HS-5 (cell line): ENCODE measurements around the gene CHI3L2.

ENCODE experiments used
- DNase-seq: peaks from one replicate; pipeline ENCODE4 v3.0.0-alpha.2; 2012; ENCODE audit warnings: low read depth

Gene CHI3L2

DNA sequence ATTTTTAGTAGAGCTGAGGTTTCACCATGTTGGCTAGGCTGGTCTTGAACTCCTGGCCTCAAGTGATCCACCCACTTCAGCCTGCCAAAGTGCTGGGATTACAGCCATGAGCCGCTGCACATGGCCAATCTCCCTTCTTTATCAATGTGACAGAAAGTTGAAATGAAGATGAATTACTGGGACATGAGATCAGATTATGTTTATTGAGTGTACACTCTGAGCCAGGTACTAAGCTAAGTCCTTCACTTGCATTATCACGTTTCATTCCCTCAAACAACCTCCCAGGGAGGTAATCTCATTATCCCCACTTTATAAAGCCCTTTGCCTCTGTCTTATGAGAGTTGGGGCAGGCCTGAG, 6.3 kb upstream of the CHI3L2 start:
- DNase-seq, result no peak

- DNase-seq, result no peak
Observed at GRCh38 chr1:111221633-111222291, 5.8 kb upstream of the CHI3L2 start.

GRCh38 chr1:111222308-111223125, 5.0 kb upstream of the CHI3L2 start:
- DNase-seq, result no peak

- no peak for DNase-seq
Observed at GRCh38 chr1:111223126-111223685, 4.3 kb upstream of the CHI3L2 start.

DNA sequence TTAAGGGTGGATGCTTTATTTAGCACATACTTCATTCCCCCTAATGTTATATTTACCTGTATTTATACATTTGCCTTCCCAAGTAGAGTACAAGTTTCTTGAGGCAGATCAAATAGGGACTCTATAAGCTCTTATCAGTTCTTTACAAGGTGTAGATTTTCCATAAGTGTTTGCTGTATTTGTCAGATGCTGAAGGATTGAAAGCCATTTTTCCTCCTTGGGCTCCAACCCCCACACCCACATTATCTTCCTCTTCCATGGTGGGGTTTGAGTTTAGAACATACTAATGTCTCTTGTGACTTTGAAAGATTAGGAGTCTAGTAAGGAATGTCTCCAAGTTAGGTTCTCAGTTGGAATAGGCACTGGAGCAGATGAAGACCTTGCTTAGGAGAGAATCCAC, 2.4 kb upstream of the CHI3L2 start:
- DNase-seq, result no peak

- no peak for DNase-seq
Observed at GRCh38 chr1:111225717-111226400, 1.7 kb upstream of the CHI3L2 start.

GRCh38 chr1:111227851-111228747, 586 bp downstream of the CHI3L2 start:
- no peak for DNase-seq

DNA sequence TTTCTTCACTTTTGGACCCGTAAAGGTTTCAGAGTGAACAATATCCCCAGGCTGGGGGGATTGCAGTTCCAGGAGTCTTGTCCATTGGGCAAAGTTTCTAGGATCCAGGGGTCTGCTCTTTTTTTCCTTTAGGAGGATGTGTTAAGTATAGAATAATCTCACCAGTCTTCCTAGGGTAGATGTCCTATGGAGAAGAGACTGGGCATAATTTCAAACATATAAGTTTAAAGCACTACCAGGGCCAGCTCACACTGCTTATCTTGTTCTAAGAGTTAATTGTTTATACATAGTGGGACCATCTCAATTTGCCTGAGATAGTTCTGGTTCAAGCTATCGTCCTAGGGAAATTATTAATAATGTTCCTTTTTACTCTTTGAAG, 1.2 kb downstream of the CHI3L2 start:
- DNase-seq, result no peak

DNA sequence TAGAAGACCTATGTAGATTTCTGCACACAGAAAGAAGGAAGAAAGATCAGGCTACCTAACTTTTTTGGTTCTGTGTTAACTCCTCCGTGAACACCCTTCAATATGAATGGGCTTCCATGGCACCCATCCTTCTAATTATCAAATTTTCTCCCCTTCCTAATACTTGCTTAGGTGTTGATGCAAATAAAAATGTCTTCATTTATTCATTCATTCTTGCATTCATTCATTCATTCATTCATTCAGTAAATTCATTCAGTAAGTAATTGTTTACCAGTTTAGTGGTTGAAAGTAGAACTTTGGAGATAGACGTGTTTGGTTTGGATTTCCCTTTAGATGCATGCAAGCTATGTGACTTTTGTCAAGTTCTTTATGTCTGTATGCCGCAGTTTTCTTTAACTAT, 4.6 kb downstream of the CHI3L2 start:
- DNase-seq, result no peak

DNA sequence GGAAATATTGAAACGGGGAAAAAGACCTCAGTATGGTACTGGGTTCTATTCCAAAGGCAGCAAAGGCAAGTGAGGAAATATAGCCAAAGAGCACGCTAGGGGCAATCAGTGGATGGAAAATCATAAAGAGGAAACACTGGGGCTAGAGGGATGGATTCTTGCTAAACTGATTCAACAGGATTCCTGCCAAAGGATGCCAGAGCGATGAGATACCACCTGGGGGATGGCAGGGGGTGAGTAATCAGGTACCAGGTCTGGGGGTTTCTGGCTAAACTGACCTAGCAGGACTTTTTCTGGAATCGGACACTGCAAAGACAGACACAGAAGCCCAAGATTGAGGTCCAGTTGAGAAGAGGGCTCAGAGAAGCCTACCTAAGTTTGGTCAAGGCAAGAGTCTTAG, 6.7 kb downstream of the CHI3L2 start:
- DNase-seq, result no peak

DNA sequence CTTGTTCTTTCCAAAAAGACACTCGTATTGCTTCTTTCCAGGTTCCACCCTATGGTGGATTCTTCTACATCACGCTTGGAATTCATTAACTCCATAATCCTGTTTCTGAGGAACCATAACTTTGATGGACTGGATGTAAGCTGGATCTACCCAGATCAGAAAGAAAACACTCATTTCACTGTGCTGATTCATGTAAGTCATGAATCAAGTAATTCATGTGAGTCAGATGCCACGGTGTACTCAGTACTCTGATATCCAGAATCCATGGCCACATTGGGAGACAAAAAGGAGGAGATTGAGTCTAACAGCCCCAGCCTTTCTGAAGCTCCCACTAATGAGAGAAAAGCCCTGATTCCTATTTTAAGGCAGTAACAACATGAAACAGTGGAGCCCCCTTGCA, 7.4 kb downstream of the CHI3L2 start:
- no peak for DNase-seq

- no peak for DNase-seq
Observed at GRCh38 chr1:111236379-111236778, 8.9 kb downstream of the CHI3L2 start.

DNA sequence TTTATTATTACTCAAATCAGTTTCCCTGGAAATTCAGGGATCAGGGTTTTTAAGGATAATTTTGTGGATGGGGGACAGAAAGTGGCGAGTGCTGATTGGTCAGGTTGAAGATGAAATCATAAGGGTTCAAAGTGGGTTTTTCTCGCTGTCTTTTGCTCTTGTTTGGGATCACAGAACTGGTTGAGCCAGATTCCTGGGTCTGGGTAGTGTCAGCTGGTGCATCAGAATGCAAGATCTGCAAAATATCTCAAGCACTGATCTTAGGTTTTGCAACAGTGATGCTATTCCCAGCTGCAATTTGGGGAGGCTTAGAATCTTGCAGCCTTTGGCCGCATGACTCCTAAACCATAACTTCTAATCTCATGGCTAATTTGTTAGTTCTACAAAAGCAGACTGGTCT, 9.3 kb downstream of the CHI3L2 start:
- DNase-seq, result no peak

DNA sequence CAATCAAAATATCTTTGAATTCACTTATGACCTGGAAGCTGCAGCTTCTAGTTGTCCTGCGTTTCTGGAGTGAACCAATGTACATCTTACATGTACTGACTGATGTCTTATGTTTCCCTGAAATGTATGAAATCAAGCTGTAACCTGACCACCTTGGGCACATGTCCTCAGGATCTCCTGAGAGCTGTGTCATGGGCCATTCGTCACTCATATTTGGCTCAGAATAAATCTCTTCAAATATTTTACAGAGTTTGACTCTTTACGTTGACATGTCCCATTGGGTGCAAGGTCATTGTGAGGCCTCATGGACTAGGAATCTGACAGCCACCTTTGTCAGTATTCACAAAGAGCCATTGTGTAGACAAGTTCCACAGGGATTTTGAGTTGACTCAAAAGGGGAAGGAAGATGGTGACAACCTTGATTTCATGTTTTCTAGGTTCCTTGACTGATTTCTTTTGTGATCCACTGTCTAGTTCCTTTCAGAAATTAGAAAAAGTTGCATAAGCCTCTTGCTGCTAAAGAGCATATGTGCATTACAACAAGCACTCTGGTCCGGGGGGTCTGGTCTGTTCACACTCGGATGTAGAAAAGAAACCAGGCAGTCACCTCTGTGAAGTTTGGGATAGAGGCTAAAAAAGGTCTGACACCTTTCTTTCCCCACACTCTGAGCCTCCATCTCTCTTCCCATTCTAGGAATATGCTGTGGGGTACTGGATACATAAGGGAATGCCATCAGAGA, 10.7 kb downstream of the CHI3L2 start:
- DNase-seq, result no peak

- DNase-seq, result no peak
Observed at GRCh38 chr1:111241797-111242196, 14.3 kb downstream of the CHI3L2 start.

- no peak for DNase-seq
Observed at GRCh38 chr1:111242805-111243523, 15.5 kb downstream of the CHI3L2 start.

- DNase-seq, result no peak
Observed at GRCh38 chr1:111247125-111247838, 19.8 kb downstream of the CHI3L2 start.

DNA sequence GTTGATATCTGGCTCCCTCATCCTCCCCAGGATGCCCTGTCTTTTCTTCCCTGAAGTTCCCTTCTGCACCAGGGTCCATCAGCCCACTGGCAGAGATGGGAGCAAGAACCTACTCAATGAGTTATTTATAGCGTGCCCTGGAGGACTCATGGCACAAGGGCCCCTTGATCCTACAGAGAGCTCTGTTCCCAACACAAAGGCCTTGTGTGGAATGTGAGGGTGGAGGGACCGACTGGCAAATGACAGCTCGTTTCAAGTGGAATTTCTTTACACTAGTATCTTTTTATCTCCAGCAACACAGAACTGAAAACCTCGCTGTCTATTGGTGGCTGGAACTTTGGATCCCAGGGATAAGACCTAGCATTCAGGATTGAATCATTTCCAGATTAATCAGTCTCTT, 22.4 kb downstream of the CHI3L2 start:
- no peak for DNase-seq

GRCh38 chr1:111251570-111251969, 24.1 kb downstream of the CHI3L2 start:
- DNase-seq, result no peak

DNA sequence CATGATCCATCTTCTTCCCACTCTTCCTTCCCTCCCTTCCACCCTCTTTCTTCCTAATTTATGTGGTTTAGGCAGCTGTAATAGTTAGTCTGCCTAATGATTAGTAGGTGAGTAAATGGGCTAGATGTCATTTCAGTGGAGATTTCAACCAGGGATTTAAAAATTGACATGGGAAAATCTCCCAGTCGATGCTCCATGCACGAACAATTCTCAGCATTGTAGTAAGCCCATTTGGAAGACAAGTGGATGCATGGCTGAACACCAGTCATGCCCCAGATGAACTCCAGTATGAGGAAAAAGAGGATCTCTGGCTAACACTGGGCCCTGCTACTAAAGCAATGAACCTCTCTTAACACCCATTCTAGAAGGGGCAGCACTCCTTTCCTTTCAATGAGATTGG, 25.3 kb downstream of the CHI3L2 start:
- no peak for DNase-seq
